Mesendoderm (in vitro differentiated cells): ENCODE measurements around the gene DNAJB7.

Source experiments
- DNase-seq: peaks from one replicate; pipeline ENCODE4 v3.0.0; 2013
- H2AK5ac ChIP-seq: 2 replicates; pipeline ENCODE4 v1.6.1; 2013; ENCODE audit warnings: low read length, inconsistent platforms
- H2BK120ac ChIP-seq: 2 replicates; pipeline ENCODE4 v1.6.1; 2013; ENCODE audit warnings: low read depth, mild to moderate bottlenecking, low read length, moderate library complexity, mixed read lengths
- H2BK15ac ChIP-seq: replicated peaks from 2 replicates; pipeline ENCODE4 v1.6.1; 2013; ENCODE audit warnings: low read depth, mild to moderate bottlenecking, moderate library complexity
- H2BK5ac ChIP-seq: 2 replicates; pipeline ENCODE4 v1.6.1; 2013; ENCODE audit warnings: low read length, inconsistent platforms
- H3K18ac ChIP-seq: 2 replicates; pipeline ENCODE4 v1.6.1; 2013; ENCODE audit warnings: mild to moderate bottlenecking, low read length, mixed read lengths
- H3K23ac ChIP-seq: one replicate; pipeline ENCODE4 v1.6.1; 2013; ENCODE audit warnings: low read length
- H3K27ac ChIP-seq: 2 replicates; pipeline ENCODE4 v1.5.1; 2013; ENCODE audit warnings: low read depth, mild to moderate bottlenecking, inconsistent platforms, low read length, moderate library complexity
- H3K27me3 ChIP-seq: 2 replicates; pipeline ENCODE4 v1.6.1; 2013; ENCODE audit warnings: low read length, control low read depth, mild to moderate bottlenecking, inconsistent platforms; ENCODE audit not compliant: insufficient read depth, poor library complexity
- H3K36me3 ChIP-seq: 2 replicates; pipeline ENCODE4 v1.6.1; 2013; ENCODE audit warnings: low read length, inconsistent platforms; ENCODE audit not compliant: control insufficient read depth, insufficient read depth
- H3K4ac ChIP-seq: one replicate; pipeline ENCODE4 v1.6.1; 2013; ENCODE audit warnings: low read depth, mild to moderate bottlenecking, low read length, moderate library complexity
- H3K4me1 ChIP-seq: 2 replicates; pipeline ENCODE4 v1.6.1; 2013; ENCODE audit warnings: low read depth, low read length, inconsistent platforms; ENCODE audit not compliant: control insufficient read depth
- H3K4me2 ChIP-seq: 2 replicates; pipeline ENCODE4 v1.6.1; 2013; ENCODE audit warnings: low read length
- H3K4me3 ChIP-seq: 2 replicates; pipeline ENCODE4 v1.5.1; 2013; ENCODE audit warnings: mild to moderate bottlenecking, low read length
- H3K56ac ChIP-seq: one replicate; pipeline ENCODE4 v1.6.1; 2013; ENCODE audit warnings: low read length
- H3K79me1 ChIP-seq: 2 replicates; pipeline ENCODE4 v1.6.1; 2013; ENCODE audit warnings: low read length, inconsistent platforms
- H3K79me2 ChIP-seq: 2 replicates; pipeline ENCODE4 v1.6.1; 2013; ENCODE audit warnings: mild to moderate bottlenecking, low read length; ENCODE audit not compliant: control insufficient read depth, insufficient read depth
- H3K9ac ChIP-seq: 2 replicates; pipeline ENCODE4 v1.6.1; 2013; ENCODE audit warnings: low read length, inconsistent platforms
- H4K5ac ChIP-seq: one replicate; pipeline ENCODE4 v1.6.1; 2013; ENCODE audit warnings: low read length
- H4K8ac ChIP-seq: one replicate; pipeline ENCODE4 v1.6.1; 2013; ENCODE audit warnings: low read depth, mild to moderate bottlenecking, control low read depth, low read length, moderate library complexity
- small RNA-seq: library from polyadenylated mRNA; stranded (forward); fragments of <200 nt; extraction: miRNeasy Mini kit (QIAGEN cat#:217004); gene quantifications from one replicate; pipeline ENCODE3, GENCODE V24; 2013; ENCODE audit not compliant: insufficient read depth

Gene DNAJB7

GRCh38 chr22:40813912-40814315 lies 48.0 kb downstream of the DNAJB7 start:
- H3K4me1 ChIP-seq = peaks cover 2% of the 10 kb centered on the region
- H3K4me3 ChIP-seq = no peak overlapping the region
- peaks cover 14% of the 10 kb centered on the region for H3K79me1 ChIP-seq
- no peak for DNase-seq
- H3K4ac ChIP-seq = no peak overlapping the region
- no peak overlapping the region for H2BK5ac ChIP-seq
- H4K8ac ChIP-seq = no peak overlapping the region
- no peak overlapping the region for H3K27ac ChIP-seq
- H2AK5ac ChIP-seq = no peak overlapping the region
- H3K9ac ChIP-seq = no peak overlapping the region
- no peak overlapping the region for H3K56ac ChIP-seq
- H3K36me3 ChIP-seq = no peaks in the 10 kb centered on the region
- H3K79me2 ChIP-seq = peaks cover 28% of the 10 kb centered on the region
- H3K23ac ChIP-seq = no peak overlapping the region
- no peak overlapping the region for H2BK120ac ChIP-seq
- H2BK15ac ChIP-seq = no peak overlapping the region
- H3K27me3 ChIP-seq = no peaks in the 10 kb centered on the region
- no peak overlapping the region for H3K18ac ChIP-seq
- H3K4me2 ChIP-seq = no peak overlapping the region
- H4K5ac ChIP-seq = no peak overlapping the region

Small RNA genes lying within 50 kb of the gene (small RNA-seq; reads per million reads assigned to genes)
- 5.0 reads per million, percentile 70 among the genes with 10 or more reads in this experiment for gene MIR4766
